Neural cell (in vitro differentiated cells): ENCODE results near the gene C17orf78. TPM values are rescaled to one million over a fixed set of nuclear protein-coding genes. Genes with fewer than 3 reads are reported as not detected.

Source experiments
- H2AFZ ChIP-seq: fragments of 200-600, 300-800 bp; sonication (generic), shearing (Covaris generic); 2 replicates; pipeline ENCODE4 v1.6.0; 2014; ENCODE audit warnings: low read depth, mild to moderate bottlenecking, antibody characterized with exemption, low read length, moderate library complexity
- H3F3A ChIP-seq: fragments of 200-600 bp; shearing (Covaris generic); 2 replicates; pipeline ENCODE4 v1.6.1; 2016; ENCODE audit warnings: mild to moderate bottlenecking, moderate library complexity, mixed read lengths, antibody characterized with exemption, low read length; ENCODE audit not compliant: insufficient read depth, poor library complexity, severe bottlenecking
- H3K27ac ChIP-seq: fragments of 200-600, 300-800 bp; sonication (generic), shearing (Covaris generic); 2 replicates; pipeline ENCODE4 v1.5.1; 2014; ENCODE audit warnings: mild to moderate bottlenecking, low read length, moderate library complexity
- H3K27me3 ChIP-seq: fragments of 300-800, 200-600 bp; sonication (generic), shearing (Covaris generic); 2 replicates; pipeline ENCODE4 v1.6.0; 2014; ENCODE audit warnings: mild to moderate bottlenecking, low read depth, low read length, moderate library complexity; ENCODE audit not compliant: insufficient read depth
- H3K36me3 ChIP-seq: fragments of 300-800, 200-600 bp; sonication (generic), shearing (Covaris generic); 2 replicates; pipeline ENCODE4 v1.5.1; 2014; ENCODE audit warnings: mild to moderate bottlenecking, antibody characterized with exemption, low read length, moderate library complexity; ENCODE audit not compliant: insufficient read depth
- H3K4me2 ChIP-seq: fragments of 300-800, 200-600 bp; sonication (generic), shearing (Covaris generic); 2 replicates; pipeline ENCODE4 v1.6.0; 2014; ENCODE audit warnings: mild to moderate bottlenecking, low read length
- H3K4me3 ChIP-seq: fragments of 300-800, 200-600 bp; sonication (generic), shearing (Covaris generic); 2 replicates; pipeline ENCODE4 v1.5.1; 2014; ENCODE audit warnings: mild to moderate bottlenecking, low read length, moderate library complexity
- H3K79me2 ChIP-seq: fragments of 200-600 bp; shearing (Covaris generic); replicated peaks from 2 replicates; pipeline ENCODE4 v1.6.0; 2014; ENCODE audit warnings: mild to moderate bottlenecking, low read length, moderate library complexity; ENCODE audit not compliant: insufficient read depth
- H3K9ac ChIP-seq: fragments of 300-800, 200-600 bp; sonication (generic), shearing (Covaris generic); 2 replicates; pipeline ENCODE4 v1.6.1; 2016; ENCODE audit warnings: mild to moderate bottlenecking, low read length, mixed read lengths
- H3K9me2 ChIP-seq: fragments of 200-600 bp; shearing (Covaris generic); 2 replicates; pipeline ENCODE4 v1.6.1; 2016; ENCODE audit warnings: mild to moderate bottlenecking, low read length, mixed read lengths; ENCODE audit not compliant: insufficient read depth
- H3K9me3 ChIP-seq: fragments of 200-600, 300-800 bp; sonication (generic), shearing (Covaris generic); 2 replicates; pipeline ENCODE4 v1.6.1; 2016; ENCODE audit warnings: mild to moderate bottlenecking, mixed run types, low read length, moderate library complexity, mixed read lengths
- H4K20me1 ChIP-seq: fragments of 200-600 bp; shearing (Covaris generic); 2 replicates; pipeline ENCODE4 v1.6.1; 2016; ENCODE audit warnings: mild to moderate bottlenecking, mixed run types; ENCODE audit not compliant: insufficient read depth
- CTCF ChIP-seq: fragments of 450-650 bp; IDR thresholded peaks from 2 replicates; pipeline ENCODE4 v1.5.1; 2014; ENCODE audit warnings: antibody characterized with exemption, mild to moderate bottlenecking, moderate library complexity; ENCODE audit not compliant: poor library complexity, severe bottlenecking
- EP300 ChIP-seq: fragments of 450-650 bp; conservative IDR thresholded peaks from 2 replicates; pipeline ENCODE4 v1.6.1; 2014; ENCODE audit warnings: antibody characterized with exemption, mild to moderate bottlenecking, moderate library complexity; ENCODE audit not compliant: poor library complexity, severe bottlenecking
- EZH2 ChIP-seq: fragments of 200-600, 300-800 bp; shearing (Covaris generic), sonication (generic); IDR thresholded peaks from 2 replicates; pipeline ENCODE4 v1.6.1; 2014; ENCODE audit warnings: antibody characterized with exemption, low read length, borderline replicate concordance, mild to moderate bottlenecking; ENCODE audit not compliant: insufficient read depth, poor library complexity, severe bottlenecking
- MXI1 ChIP-seq: fragments of 450-650 bp; conservative IDR thresholded peaks from 2 replicates; pipeline ENCODE4 v1.6.1; 2014; ENCODE audit warnings: antibody characterized with exemption, mild to moderate bottlenecking; ENCODE audit not compliant: poor library complexity, severe bottlenecking
- POLR2AphosphoS5 ChIP-seq: IDR thresholded peaks from 2 replicates; pipeline ENCODE4 v1.6.1; 2012
- RAD21 ChIP-seq: fragments of 450-650 bp; conservative IDR thresholded peaks from 2 replicates; pipeline ENCODE4 v1.6.1; 2014; ENCODE audit warnings: antibody characterized with exemption, mild to moderate bottlenecking, moderate library complexity
- REST ChIP-seq: IDR thresholded peaks from 2 replicates; pipeline ENCODE4 v1.6.1; 2012; ENCODE audit warnings: borderline replicate concordance
- SMC3 ChIP-seq: fragments of 450-650 bp; conservative IDR thresholded peaks from 2 replicates; pipeline ENCODE4 v1.6.1; 2014; ENCODE audit warnings: antibody characterized with exemption, mild to moderate bottlenecking, moderate library complexity; ENCODE audit not compliant: poor library complexity
- TAF1 ChIP-seq: IDR thresholded peaks from 2 replicates; pipeline ENCODE4 v1.6.1; 2012; ENCODE audit warnings: low read depth
- polyA plus RNA-seq: library from polyadenylated mRNA; depleted of rRNA; stranded (reverse); fragments of >200 nt; gene quantifications from 2 replicates; pipeline ENCODE4 v1.2.3, GENCODE V29; 2014

The C17orf78 gene
- polyA plus RNA-seq, 1 donor from 2014 or later: not detected

DNA sequence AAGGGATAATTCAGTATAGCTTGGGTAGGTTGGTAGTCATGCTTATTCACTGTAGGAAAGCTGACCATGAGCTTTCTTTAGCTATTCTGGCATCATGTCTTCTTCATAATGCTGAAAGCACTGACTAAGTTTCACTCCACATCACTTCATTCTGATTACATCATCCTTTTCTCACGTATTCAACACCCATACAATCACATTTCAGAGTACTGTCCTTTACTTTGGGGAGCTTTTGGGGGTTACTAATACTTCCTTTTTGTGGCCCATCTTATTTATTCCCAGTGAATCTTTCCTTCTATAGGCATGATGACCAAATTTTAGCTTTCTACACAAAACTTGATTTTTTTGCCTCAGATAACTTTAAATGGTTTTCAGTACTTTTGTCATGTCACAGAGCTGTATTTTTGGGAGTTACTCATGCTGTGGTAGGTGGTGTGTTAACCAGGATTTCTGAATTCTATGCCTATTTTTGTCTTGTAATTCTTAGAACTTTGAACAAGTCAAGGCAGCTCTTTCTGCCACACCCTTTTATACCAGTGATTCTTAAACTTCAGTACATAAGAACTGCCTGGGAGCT lies 54.4 kb downstream of the C17orf78 start:
- Histone ChIP-seq H3K9me2 (no peaks in the 10 kb centered on the region), H3F3A (no peaks in the 10 kb centered on the region), H3K4me3 (no peak overlapping the region), H3K27ac (no peak overlapping the region), H2AFZ (no peak overlapping the region), H3K4me2 (no peak overlapping the region), H3K9me3 (no peaks in the 10 kb centered on the region), H3K36me3 (no peaks in the 10 kb centered on the region), H3K9ac (no peak overlapping the region), H3K27me3 (no peaks in the 10 kb centered on the region), H4K20me1 (no peaks in the 10 kb centered on the region), H3K79me2 (no peaks in the 10 kb centered on the region)
- TF ChIP-seq MXI1: no peak
- no peak for TF ChIP-seq CTCF
- TF ChIP-seq TAF1: no peak
- TF ChIP-seq RAD21: no peak
- TF ChIP-seq POLR2AphosphoS5: no peak
- TF ChIP-seq EZH2: no peak
- TF ChIP-seq EP300: no peak
- no peak for TF ChIP-seq REST

DNA sequence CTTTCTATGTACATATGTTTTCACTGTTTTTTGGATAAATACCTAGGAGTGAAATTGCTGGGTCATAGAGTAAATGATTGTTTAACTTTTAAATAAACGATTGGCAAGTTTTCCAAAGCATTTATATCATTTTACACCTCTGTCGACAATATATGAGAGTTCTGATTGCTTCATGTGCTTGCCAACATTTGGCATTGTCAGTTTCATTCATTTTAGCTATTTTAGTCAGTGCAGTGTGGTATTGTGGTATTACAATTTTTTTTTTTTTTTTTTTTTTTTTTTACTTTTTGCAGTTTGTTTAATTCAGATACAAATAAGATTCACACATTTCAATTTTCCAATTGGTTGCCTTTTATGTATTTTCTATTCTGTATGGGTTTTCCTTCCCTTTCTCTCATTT lies 56.9 kb downstream of the C17orf78 start:
- H3K4me2 ChIP-seq: no peak overlapping the region
- no peak for TF ChIP-seq EP300
- no peak for TF ChIP-seq EZH2
- TF ChIP-seq RAD21: no peak
- no peak for TF ChIP-seq REST
- TF ChIP-seq CTCF: no peak
- TF ChIP-seq TAF1: no peak
- no peak for TF ChIP-seq MXI1
- TF ChIP-seq POLR2AphosphoS5: no peak
- TF ChIP-seq SMC3: no peak

More for the DNA sequence above, 56.9 kb downstream of the C17orf78 start:
- H4K20me1 ChIP-seq: no peaks in the 10 kb centered on the region
- H3K27me3 ChIP-seq: no peaks in the 10 kb centered on the region
- H3K27ac ChIP-seq: no peak overlapping the region
- H3K4me3 ChIP-seq: no peak overlapping the region
- no peaks in the 10 kb centered on the region for H3K9me3 ChIP-seq
- H2AFZ ChIP-seq: no peak overlapping the region
- H3F3A ChIP-seq: no peaks in the 10 kb centered on the region
- no peaks in the 10 kb centered on the region for H3K36me3 ChIP-seq
- H3K79me2 ChIP-seq: no peaks in the 10 kb centered on the region
- no peaks in the 10 kb centered on the region for H3K9me2 ChIP-seq
- no peak overlapping the region for H3K9ac ChIP-seq
